ENCODE measurements around the gene DRGX. TPM values are rescaled to one million over a fixed set of nuclear protein-coding genes. Genes with fewer than 3 reads are reported as not detected.

Gene DRGX
- not detected for total RNA-seq

GRCh38 chr10:49395741-49396665 lies at the start of gene DRGX:
TSS of gene DRGX (minus strand) at chr10:49396089. CDS start at chr10:49395440, 649 bp downstream.

Other genes with a start within 250 kb of the DRGX start
- 5.5 TPM for gene TMEM273, start 207.7 kb downstream of the DRGX start, total RNA-seq
- 3.7 TPM for gene C10orf71, start 96.9 kb downstream of the DRGX start, total RNA-seq
- gene ERCC6, start 143.0 kb upstream of the DRGX start, total RNA-seq = 20.7 TPM
- not detected for gene SLC18A3, start 214.2 kb upstream of the DRGX start, total RNA-seq
- gene CHAT, start 217.9 kb upstream of the DRGX start, total RNA-seq = not detected